Measurements from ENCODE around the gene RBBP5. TPM values are rescaled to one million over a fixed set of nuclear protein-coding genes. Genes with fewer than 3 reads are reported as not detected.
"Not testable (repeated sequence)": the region's sequence is repeated elsewhere in the genome, so short reads cannot be mapped to it uniquely, and the experiment has no call there.

The RBBP5 gene
- total RNA-seq, 1 donor from 2014 or later: 11.4 TPM

DNA sequence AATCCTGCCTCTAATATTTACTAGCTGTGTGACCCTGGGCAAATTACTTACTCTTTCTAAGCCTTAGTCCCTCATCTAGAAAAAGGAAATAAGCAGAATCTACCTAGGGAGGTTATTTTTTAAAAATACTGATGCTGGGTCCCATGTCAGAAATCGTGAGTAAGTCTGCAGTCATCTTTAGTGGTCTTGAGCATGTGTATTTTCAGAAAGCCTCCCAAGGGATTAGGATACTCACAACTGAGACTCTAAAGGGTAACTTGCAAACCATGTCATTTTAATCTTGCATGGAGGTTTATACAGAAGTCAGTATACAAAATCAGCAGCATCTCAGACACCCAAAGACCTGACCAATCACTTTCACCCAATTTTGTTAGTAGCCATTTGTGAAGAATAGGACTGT lies 46.5 kb upstream of the RBBP5 start:
- no peak for DNase-seq (ENCODE audit: low spot score)
- Mint-ChIP-seq H3K4me1 (ENCODE audit: unreplicated experiment) (no peaks in the 10 kb centered on the region), H3K36me3 (ENCODE audit: low read depth, unreplicated experiment) (peaks cover 29% of the 10 kb centered on the region), H3K27me3 (ENCODE audit: unreplicated experiment) (no peaks in the 10 kb centered on the region), H3K4me3 (ENCODE audit: unreplicated experiment) (no peak overlapping the region), H3K27ac (ENCODE audit: unreplicated experiment) (no peak overlapping the region), H3K9me3 (ENCODE audit: unreplicated experiment) (no peaks in the 10 kb centered on the region)
- TF ChIP-seq, protein P1, sequence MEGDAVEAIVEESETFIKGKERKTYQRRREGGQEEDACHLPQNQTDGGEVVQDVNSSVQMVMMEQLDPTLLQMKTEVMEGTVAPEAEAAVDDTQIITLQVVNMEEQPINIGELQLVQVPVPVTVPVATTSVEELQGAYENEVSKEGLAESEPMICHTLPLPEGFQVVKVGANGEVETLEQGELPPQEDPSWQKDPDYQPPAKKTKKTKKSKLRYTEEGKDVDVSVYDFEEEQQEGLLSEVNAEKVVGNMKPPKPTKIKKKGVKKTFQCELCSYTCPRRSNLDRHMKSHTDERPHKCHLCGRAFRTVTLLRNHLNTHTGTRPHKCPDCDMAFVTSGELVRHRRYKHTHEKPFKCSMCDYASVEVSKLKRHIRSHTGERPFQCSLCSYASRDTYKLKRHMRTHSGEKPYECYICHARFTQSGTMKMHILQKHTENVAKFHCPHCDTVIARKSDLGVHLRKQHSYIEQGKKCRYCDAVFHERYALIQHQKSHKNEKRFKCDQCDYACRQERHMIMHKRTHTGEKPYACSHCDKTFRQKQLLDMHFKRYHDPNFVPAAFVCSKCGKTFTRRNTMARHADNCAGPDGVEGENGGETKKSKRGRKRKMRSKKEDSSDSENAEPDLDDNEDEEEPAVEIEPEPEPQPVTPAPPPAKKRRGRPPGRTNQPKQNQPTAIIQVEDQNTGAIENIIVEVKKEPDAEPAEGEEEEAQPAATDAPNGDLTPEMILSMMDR (IDR thresholded peaks at IDR 0.05; ENCODE audit: unreplicated experiment): no peak

DNA sequence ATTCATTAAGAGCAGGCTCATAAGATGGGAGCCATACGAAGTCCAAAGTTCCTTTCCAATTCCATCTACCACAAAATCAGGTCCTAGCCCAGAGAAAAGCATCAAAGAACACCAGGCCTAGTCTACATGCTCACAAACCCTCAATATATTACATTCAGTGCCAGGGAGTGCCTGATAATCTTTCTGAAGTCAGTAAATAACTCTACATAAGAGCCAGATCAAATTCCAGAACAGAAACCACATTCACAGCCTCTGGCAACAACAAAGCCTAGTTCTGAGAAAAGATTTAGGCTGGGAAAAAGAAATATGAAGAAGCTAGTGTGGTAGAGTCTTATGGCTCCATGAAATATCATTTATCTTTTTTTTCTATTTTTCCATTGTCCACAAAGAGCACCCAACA lies 40.5 kb upstream of the RBBP5 start:
- Mint-ChIP-seq H3K27ac (ENCODE audit: unreplicated experiment) (no peak overlapping the region), H3K4me3 (ENCODE audit: unreplicated experiment) (no peak overlapping the region), H3K9me3 (ENCODE audit: unreplicated experiment) (no peaks in the 10 kb centered on the region), H3K4me1 (ENCODE audit: unreplicated experiment) (no peaks in the 10 kb centered on the region), H3K27me3 (ENCODE audit: unreplicated experiment) (peaks cover 2% of the 10 kb centered on the region), H3K36me3 (ENCODE audit: low read depth, unreplicated experiment) (peaks cover 46% of the 10 kb centered on the region)
- DNase-seq (ENCODE audit: low spot score): no peak
- TF ChIP-seq, protein P1 (IDR thresholded peaks at IDR 0.05; ENCODE audit: unreplicated experiment): no peak

DNA sequence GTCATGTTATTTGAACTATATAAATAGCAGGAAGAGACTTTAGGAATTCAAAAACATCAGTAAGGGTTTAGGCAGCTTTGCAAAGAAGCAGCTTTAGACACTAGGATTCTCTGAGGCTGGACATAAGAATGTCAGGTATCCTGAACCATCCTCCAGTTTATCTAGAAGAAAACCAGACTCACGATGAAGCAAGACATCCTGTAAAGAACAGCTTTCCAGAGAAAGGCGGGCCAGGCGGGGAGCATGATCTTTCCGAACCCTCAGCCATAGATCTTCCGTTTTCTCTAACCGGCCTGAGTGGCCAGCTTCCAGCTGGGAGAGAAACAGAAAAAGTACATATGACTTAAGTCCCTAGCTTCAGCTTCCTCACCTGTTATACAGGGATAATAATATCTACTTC lies 39.3 kb upstream of the RBBP5 start:
- Mint-ChIP-seq H3K27ac (ENCODE audit: unreplicated experiment) (no peak overlapping the region), H3K36me3 (ENCODE audit: low read depth, unreplicated experiment) (peaks cover 57% of the 10 kb centered on the region), H3K27me3 (ENCODE audit: unreplicated experiment) (peaks cover 2% of the 10 kb centered on the region), H3K4me3 (ENCODE audit: unreplicated experiment) (no peak overlapping the region), H3K9me3 (ENCODE audit: unreplicated experiment) (peaks cover 9% of the 10 kb centered on the region), H3K4me1 (ENCODE audit: unreplicated experiment) (no peaks in the 10 kb centered on the region)
- DNase-seq (ENCODE audit: low spot score): no peak
- TF ChIP-seq, protein P1 (IDR thresholded peaks at IDR 0.05; ENCODE audit: unreplicated experiment): no peak

DNA sequence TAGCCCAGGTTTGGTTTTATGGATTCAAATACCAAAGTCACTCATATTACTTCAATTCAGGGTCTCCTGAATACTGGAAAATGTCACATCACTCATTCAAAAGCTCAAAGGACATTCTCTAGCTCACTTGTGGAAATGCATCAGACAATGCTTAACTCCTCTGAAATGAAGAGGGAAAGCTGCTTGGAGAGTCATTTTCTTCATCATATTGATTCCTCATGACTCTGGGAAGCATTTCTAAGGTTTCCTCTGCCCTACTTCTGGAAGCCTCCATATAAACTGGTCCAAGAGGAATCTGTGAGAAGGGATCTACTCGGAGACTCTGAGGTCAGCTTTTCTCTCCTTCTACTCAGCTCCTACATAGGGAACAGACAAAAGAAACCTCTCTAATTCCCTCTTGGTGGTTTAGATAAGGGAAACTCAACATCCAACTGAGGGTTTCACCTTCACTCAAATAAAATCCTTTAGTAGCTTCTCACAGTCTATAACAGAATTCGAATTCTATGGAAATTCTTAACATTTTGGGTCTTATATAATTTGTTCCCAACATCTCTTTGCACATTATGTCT lies 36.4 kb upstream of the RBBP5 start:
- peak overlapping the region; percentile 75 for H3K4me3 Mint-ChIP-seq (ENCODE audit: unreplicated experiment)
- H3K36me3 Mint-ChIP-seq (ENCODE audit: low read depth, unreplicated experiment): peaks cover 69% of the 10 kb centered on the region
- no peaks in the 10 kb centered on the region for H3K4me1 Mint-ChIP-seq (ENCODE audit: unreplicated experiment)
- H3K27ac Mint-ChIP-seq (ENCODE audit: unreplicated experiment): no peak overlapping the region
- DNase-seq (ENCODE audit: low spot score): no peak
- TF ChIP-seq, protein P1 (IDR thresholded peaks at IDR 0.05; ENCODE audit: unreplicated experiment): no peak
- peaks cover 13% of the 10 kb centered on the region for H3K9me3 Mint-ChIP-seq (ENCODE audit: unreplicated experiment)
- peaks cover 2% of the 10 kb centered on the region for H3K27me3 Mint-ChIP-seq (ENCODE audit: unreplicated experiment)

DNA sequence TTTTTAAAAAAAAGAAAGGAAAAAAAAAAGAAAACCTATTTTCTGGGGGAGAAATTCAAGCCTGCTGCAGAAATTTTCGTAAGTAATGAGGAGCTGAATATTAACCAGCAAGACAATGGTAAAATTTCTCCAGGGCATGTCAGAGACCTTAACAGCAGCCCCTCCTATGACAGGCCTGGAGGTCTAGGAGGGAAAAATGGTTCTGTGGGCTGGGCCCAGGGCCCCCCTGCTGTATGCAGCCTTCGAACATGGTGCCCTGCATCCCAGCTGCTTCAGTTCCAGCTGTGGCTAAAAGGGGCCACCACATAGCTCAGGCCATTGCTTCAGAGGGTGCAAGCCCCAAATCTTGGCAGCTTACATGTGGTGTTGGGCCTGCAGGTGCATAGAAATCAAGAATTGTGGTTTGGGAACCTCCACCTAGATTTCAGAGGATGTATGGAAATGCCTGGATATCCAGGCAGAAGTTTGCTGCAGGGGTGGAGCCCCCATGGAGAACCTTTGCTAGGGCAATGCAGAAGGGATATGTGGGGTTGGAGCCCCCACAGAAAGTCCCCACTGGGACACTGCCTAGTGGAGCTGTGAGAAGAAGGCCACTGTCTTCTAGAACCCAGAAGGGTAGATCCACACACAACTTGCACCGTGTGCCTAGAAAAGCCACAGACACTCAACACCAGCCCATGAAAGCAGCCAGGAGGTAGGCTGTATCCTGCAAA lies 34.0 kb upstream of the RBBP5 start:
- H3K36me3 Mint-ChIP-seq (ENCODE audit: low read depth, unreplicated experiment): peaks cover 65% of the 10 kb centered on the region
- H3K4me1 Mint-ChIP-seq (ENCODE audit: unreplicated experiment): not testable (repeated sequence)

More for the DNA sequence above, 34.0 kb upstream of the RBBP5 start:
- not testable (repeated sequence) for DNase-seq (ENCODE audit: low spot score); H3K27ac Mint-ChIP-seq (ENCODE audit: unreplicated experiment); H3K27me3 Mint-ChIP-seq (ENCODE audit: unreplicated experiment)
- peaks cover 13% of the 10 kb centered on the region for H3K9me3 Mint-ChIP-seq (ENCODE audit: unreplicated experiment)
- H3K4me3 Mint-ChIP-seq (ENCODE audit: unreplicated experiment): peak overlapping the region; percentile 47

Data from endothelial cell (in vitro differentiated cells).